Upper lobe of right lung (tissue), 1 donor: ENCODE results near the gene ATG14. TPM values are rescaled to one million over a fixed set of nuclear protein-coding genes. Genes with fewer than 3 reads are reported as not detected.

Source experiments
- ATAC-seq: fragments of 200-7000 bp; cut with Tn5 transposase; one replicate; pipeline ENCODE4 v1.9.1; 2020; ENCODE audit warnings: mild to moderate bottlenecking, moderate library complexity
- DNase-seq: peaks from one replicate; pipeline ENCODE4 v3.0.0-alpha.2; 2020
- H3K27ac ChIP-seq: fragments of 200-600 bp; one replicate; pipeline ENCODE4 v1.8.0; 2022
- H3K27me3 ChIP-seq: fragments of 200-600 bp; one replicate; pipeline ENCODE4 v1.8.0; 2022; ENCODE audit warnings: mild to moderate bottlenecking
- H3K36me3 ChIP-seq: fragments of 200-600 bp; one replicate; pipeline ENCODE4 v1.8.0; 2022
- H3K4me1 ChIP-seq: fragments of 200-600 bp; one replicate; pipeline ENCODE4 v1.8.0; 2022
- H3K4me3 ChIP-seq: fragments of 200-600 bp; one replicate; pipeline ENCODE4 v1.8.0; 2022; ENCODE audit warnings: mild to moderate bottlenecking
- H3K9me3 ChIP-seq: fragments of 200-600 bp; one replicate; pipeline ENCODE4 v1.8.0; 2022
- CTCF ChIP-seq: fragments of 200-600 bp; IDR thresholded peaks from one replicate; pipeline ENCODE4 v1.8.0; 2022; ENCODE audit warnings: antibody characterized with exemption
- intact Hi-C: fragments of 100-400 bp; cut with DNase I; formaldehyde crosslinking; loops from one replicate; pipeline ENCODE4 v1.11.0; 2022
- total RNA-seq: library from RNA; stranded (reverse); fragmentation: NEBNext Ultra II Directional; extraction: Animal tissue kit (Norgen Biotek cat#: 25700); gene quantifications from one replicate; pipeline ENCODE4 v1.2.1, GENCODE V29; 2021
- donor health status: DM: no; HTN: yes; CAD: no; lungs with severe emphysema.

Gene ATG14
- total RNA-seq, 1 donor from 2014 or later, result 10.3 TPM

- DNase-seq (no peak), ATAC-seq (no peak)
- Histone ChIP-seq H3K9me3 (no peaks in the 10 kb centered on the region), H3K36me3 (no peaks in the 10 kb centered on the region), H3K4me1 (no peaks in the 10 kb centered on the region), H3K27ac (no peak overlapping the region), H3K4me3 (no peak overlapping the region), H3K27me3 (no peaks in the 10 kb centered on the region)
- intact Hi-C loops, result no loop called here
- TF ChIP-seq CTCF, result no peak
These were observed 36.5 kb upstream of the ATG14 start for GRCh38 chr14:55448141-55448614.

- ATAC-seq, result no peak
- H3K9me3 ChIP-seq, result no peaks in the 10 kb centered on the region
- TF ChIP-seq CTCF, result no peak
- DNase-seq, result no peak
- H3K4me3 ChIP-seq, result no peak overlapping the region
- intact Hi-C loops, result no loop called here
- H3K27ac ChIP-seq, result no peak overlapping the region
- no peaks in the 10 kb centered on the region for H3K36me3 ChIP-seq
- H3K27me3 ChIP-seq, result no peaks in the 10 kb centered on the region
- H3K4me1 ChIP-seq, result no peaks in the 10 kb centered on the region
These were observed 35.2 kb upstream of the ATG14 start for GRCh38 chr14:55446833-55447232.

GRCh38 chr14:55446127-55446736 lies 34.6 kb upstream of the ATG14 start:
- H3K4me1 ChIP-seq, result no peaks in the 10 kb centered on the region
- peak; percentile 60 for TF ChIP-seq CTCF
- H3K9me3 ChIP-seq, result no peaks in the 10 kb centered on the region
- no peaks in the 10 kb centered on the region for H3K36me3 ChIP-seq
- DNase-seq (no peak), ATAC-seq (peak; percentile 83)
- no peak overlapping the region for H3K4me3 ChIP-seq
- no peak overlapping the region for H3K27ac ChIP-seq
- no peaks in the 10 kb centered on the region for H3K27me3 ChIP-seq
- intact Hi-C loops, result no loop called here

- no peak for ATAC-seq
- intact Hi-C loops, result no loop called here
- Histone ChIP-seq H3K27me3 (peaks cover 11% of the 10 kb centered on the region), H3K9me3 (no peaks in the 10 kb centered on the region), H3K4me3 (no peak overlapping the region), H3K4me1 (no peaks in the 10 kb centered on the region), H3K27ac (no peak overlapping the region), H3K36me3 (no peaks in the 10 kb centered on the region)
- no peak for TF ChIP-seq CTCF
- DNase-seq, result no peak
These were observed 29.7 kb upstream of the ATG14 start for GRCh38 chr14:55441286-55441685.

GRCh38 chr14:55440385-55440784 lies 28.8 kb upstream of the ATG14 start, which contains the start of gene TBPL2:
TSS of gene TBPL2 (minus strand) at chr14:55440616. CDS start at chr14:55440449, 167 bp downstream.
- Histone ChIP-seq H3K36me3 (no peaks in the 10 kb centered on the region), H3K4me1 (no peaks in the 10 kb centered on the region), H3K27ac (no peak within 1 kb of the TSS), H3K9me3 (no peaks in the 10 kb centered on the region), H3K4me3 (no peak within 1 kb of the TSS), H3K27me3 (peaks cover 11% of the 10 kb centered on the region)
- DNase-seq (no peak), ATAC-seq (peak; percentile 40)
- intact Hi-C loops, result no loop called here
- TF ChIP-seq CTCF, result no peak
